Keratinocyte (primary cell): Measurements from ENCODE around the gene RAMAC. TPM values are rescaled to one million over a fixed set of nuclear protein-coding genes. Genes with fewer than 3 reads are reported as not detected.
A peak's percentile ranks its signal among the peaks of the same experiment; 100 is the strongest.

Experiments used
- DNase-seq: peaks from one replicate; pipeline ENCODE4 v3.0.0-alpha.2; 2011; ENCODE audit warnings: low read depth, missing footprints, low spot score
- FAIRE-seq: peaks from 2 replicates; lab custom pipeline; 2011; peaks lifted over from hg19 to GRCh38; lab: Jason Lieb, UNC
- H2AFZ ChIP-seq: 2 replicates; pipeline ENCODE4 v1.6.0; 2012; ENCODE audit warnings: low read length, control low read depth, inconsistent platforms; ENCODE audit not compliant: control insufficient read depth
- H3K27ac ChIP-seq: 2 replicates; pipeline ENCODE4 v1.5.1; 2011; ENCODE audit warnings: low read length; ENCODE audit not compliant: control insufficient read depth, insufficient read depth
- H3K27me3 ChIP-seq: 3 replicates; pipeline ENCODE4 v1.6.0; 2011; ENCODE audit warnings: low read length; ENCODE audit not compliant: control insufficient read depth, insufficient read depth; ENCODE audit errors: extremely low read depth
- H3K36me3 ChIP-seq, 2 experiments: 2 replicates in 1 of 2; 3 replicates in 1 of 2; pipeline ENCODE4 v1.5.1; 2011; ENCODE audit warnings: low read length in 2 of 2, mild to moderate bottlenecking in 1 of 2; ENCODE audit not compliant: control insufficient read depth in 2 of 2, insufficient read depth in 2 of 2; ENCODE audit errors: extremely low read depth in 1 of 2
- H3K4me1 ChIP-seq: 3 replicates; pipeline ENCODE4 v1.5.1; 2011; ENCODE audit warnings: low read length; ENCODE audit not compliant: control insufficient read depth, insufficient read depth; ENCODE audit errors: extremely low read depth
- H3K4me2 ChIP-seq: 3 replicates; pipeline ENCODE4 v1.6.0; 2011; ENCODE audit warnings: low read depth, low read length; ENCODE audit not compliant: control insufficient read depth, insufficient read depth; ENCODE audit errors: extremely low read depth
- H3K4me3 ChIP-seq, 3 experiments: fragments of 200-600 bp in 1 of 3; sonication (generic) in 1 of 3; 2 replicates in 2 of 3; 3 replicates in 1 of 3; pipeline ENCODE4 v1.5.1; 2011 to 2016; ENCODE audit warnings: low read length in 3 of 3, mild to moderate bottlenecking in 3 of 3, control low read depth in 2 of 3, inconsistent platforms in 1 of 3, low read depth in 1 of 3, mixed read lengths in 1 of 3, mixed run types in 1 of 3, moderate library complexity in 1 of 3; ENCODE audit not compliant: control insufficient read depth in 2 of 3, insufficient read depth in 2 of 3; ENCODE audit errors: extremely low read depth in 1 of 3
- H3K79me2 ChIP-seq: 2 replicates; pipeline ENCODE4 v1.6.0; 2012; ENCODE audit warnings: low read length; ENCODE audit not compliant: control insufficient read depth, insufficient read depth
- H3K9ac ChIP-seq: 3 replicates; pipeline ENCODE4 v1.6.0; 2011; ENCODE audit warnings: low read length; ENCODE audit not compliant: control insufficient read depth, insufficient read depth; ENCODE audit errors: extremely low read depth
- H3K9me1 ChIP-seq: 3 replicates; pipeline ENCODE4 v1.6.0; 2011; ENCODE audit warnings: low read length; ENCODE audit not compliant: control insufficient read depth, insufficient read depth; ENCODE audit errors: extremely low read depth
- H3K9me3 ChIP-seq: 2 replicates; pipeline ENCODE4 v1.5.1; 2012; ENCODE audit warnings: low read depth, low read length; ENCODE audit not compliant: control insufficient read depth
- H4K20me1 ChIP-seq: 3 replicates; pipeline ENCODE4 v1.6.0; 2011; ENCODE audit warnings: low read length; ENCODE audit not compliant: control insufficient read depth, insufficient read depth; ENCODE audit errors: extremely low read depth
- CTCF ChIP-seq, 3 experiments: IDR thresholded peaks in 1 of 3; conservative IDR thresholded peaks in 1 of 3; optimal IDR thresholded peaks in 1 of 3; 2 replicates in 2 of 3; 3 replicates in 1 of 3; pipeline versions ENCODE3 to v1.5.1; 2011; ENCODE audit warnings: low read length in 3 of 3, mild to moderate bottlenecking in 3 of 3, moderate library complexity in 2 of 3, control low read depth in 1 of 3, inconsistent platforms in 1 of 3; ENCODE audit not compliant: insufficient read depth in 2 of 3; ENCODE audit errors: extremely low read depth in 1 of 3
- EZH2 ChIP-seq: IDR thresholded peaks from one replicate; pipeline ENCODE4 v1.6.1; 2012; ENCODE audit warnings: inconsistent platforms, mild to moderate bottlenecking, low read length, moderate library complexity
- dilution Hi-C: fragments of 300-500 bp; cut with MboI; formaldehyde crosslinking; loops from one replicate; pipeline ENCODE4 v1.7.0; 2020; ENCODE audit warnings: low sequenced_read_pairs; ENCODE audit not compliant: extremely low pct_ligation_motif_present
- polyA plus RNA-seq, 5 experiments: library from polyadenylated mRNA; depleted of rRNA in 3 of 5; stranded (reverse) in 3 of 5; stranded (forward) in 1 of 5; unstranded in 1 of 5; fragments of >200 nt; gene quantifications; 1 replicate in 1 of 5; 2 replicates in 3 of 5; 3 replicates in 1 of 5; pipeline versions ENCODE4 v1.2.1 to v1.2.3, GENCODE V29; 2011 to 2012; ENCODE audit warnings: missing spikeins in 2 of 5, low read depth in 1 of 5, low replicate concordance in 1 of 5

Gene RAMAC
- polyA plus RNA-seq, 1 donor (not counting 4 experiments of a cell fraction or from before 2014, with no cell fraction given): 35.3 TPM

- Histone ChIP-seq H4K20me1 (no peaks in the 10 kb centered on the region), H2AFZ (peak overlapping the region; percentile 81), H3K27me3 (no peaks in the 10 kb centered on the region), H3K9ac (peak overlapping the region; percentile 82), H3K36me3 (peaks cover 7 to 15% of the 10 kb centered on the region in 2 experiments), H3K9me3 (no peaks in the 10 kb centered on the region), H3K79me2 (peaks cover 25% of the 10 kb centered on the region), H3K4me1 (peaks cover 14% of the 10 kb centered on the region), H3K27ac (peak overlapping the region; percentile 74), H3K4me2 (peak overlapping the region; percentile 86), H3K4me3 (peak overlapping the region; percentile 77 to 94 (median 86)), H3K9me1 (no peaks in the 10 kb centered on the region)
- dilution Hi-C loops: no loop called here
- TF ChIP-seq EZH2 (no peak), CTCF (optimal IDR thresholded peaks at IDR 0.05 in 1 of 3, IDR thresholded peaks at IDR 0.05 in 1 of 3, conservative IDR thresholded peaks at IDR 0.05 in 1 of 3; ENCODE audit: extremely low read depth in 1 of 3, insufficient read depth in 2 of 3, low read length in 3 of 3) (no peak)
- FAIRE-seq: no peak
- DNase-seq: no peak
Measured at GRCh38 chr15:83012076-83012426, 26.0 kb downstream of the RAMAC start.

GRCh38 chr15:83012636-83013035 is 26.6 kb downstream of the RAMAC start:
- dilution Hi-C loops: no loop called here
- peaks cover 7 to 15% of the 10 kb centered on the region in 2 experiments for H3K36me3 ChIP-seq
- TF ChIP-seq CTCF (optimal IDR thresholded peaks at IDR 0.05 in 1 of 3, IDR thresholded peaks at IDR 0.05 in 1 of 3, conservative IDR thresholded peaks at IDR 0.05 in 1 of 3; ENCODE audit: extremely low read depth in 1 of 3, insufficient read depth in 2 of 3, low read length in 3 of 3) (no peak), EZH2 (no peak)
- FAIRE-seq (no peak), DNase-seq (no peak)
- no peaks in the 10 kb centered on the region for H4K20me1 ChIP-seq
- peaks cover 14% of the 10 kb centered on the region for H3K4me1 ChIP-seq
- H3K79me2 ChIP-seq: peaks cover 22% of the 10 kb centered on the region
- no peaks in the 10 kb centered on the region for H3K27me3 ChIP-seq
- H3K4me3 ChIP-seq: no peak overlapping the region
- H3K27ac ChIP-seq: no peak overlapping the region
- no peak overlapping the region for H3K4me2 ChIP-seq
- H3K9me1 ChIP-seq: no peaks in the 10 kb centered on the region
- no peak overlapping the region for H2AFZ ChIP-seq
- H3K9me3 ChIP-seq: no peaks in the 10 kb centered on the region
- H3K9ac ChIP-seq: no peak overlapping the region
